CD14-positive monocyte (primary cell): Measurements from ENCODE around the gene KCTD2. TPM values are rescaled to one million over a fixed set of nuclear protein-coding genes. Genes with fewer than 3 reads are reported as not detected.

ENCODE experiments used
- DNase-seq, 3 donors: peaks; one replicate each; pipeline ENCODE4 v3.0.0-alpha.2; 2011 to 2022
- H2AFZ ChIP-seq: 2 replicates; pipeline ENCODE4 v1.6.0; 2012; ENCODE audit warnings: mild to moderate bottlenecking, low read depth, low read length, inconsistent platforms; ENCODE audit not compliant: insufficient read depth, poor library complexity, severe bottlenecking
- H3K27ac ChIP-seq, 2 donors: 1 replicate in 1 of 2; 2 replicates in 1 of 2; pipeline ENCODE4 v1.5.1; 2012 to 2013; ENCODE audit warnings: low read length in 2 of 2, control low read depth in 1 of 2, inconsistent platforms in 1 of 2, low read depth in 1 of 2, mild to moderate bottlenecking in 1 of 2
- H3K27me3 ChIP-seq, 2 donors: one replicate each; pipeline versions ENCODE4 v1.6.0 to v1.6.1; 2011 to 2013; ENCODE audit warnings: low read length in 2 of 2; ENCODE audit not compliant: control insufficient read depth in 2 of 2, insufficient read depth in 2 of 2
- H3K36me3 ChIP-seq, 2 donors: replicated peaks in 1 of 2; 1 replicate in 1 of 2; 2 replicates in 1 of 2; pipeline versions ENCODE4 v1.5.1 to v1.6.1; 2012 to 2013; ENCODE audit warnings: low read length in 2 of 2, control low read depth in 1 of 2, inconsistent platforms in 1 of 2, mild to moderate bottlenecking in 1 of 2; ENCODE audit not compliant: insufficient read depth in 2 of 2, control insufficient read depth in 1 of 2
- H3K4me1 ChIP-seq, 2 donors: 1 replicate in 1 of 2; 2 replicates in 1 of 2; pipeline versions ENCODE4 v1.5.1 to v1.6.1; 2012 to 2013; ENCODE audit warnings: low read length in 2 of 2, control low read depth in 1 of 2, inconsistent platforms in 1 of 2, mild to moderate bottlenecking in 1 of 2, moderate library complexity in 1 of 2; ENCODE audit not compliant: insufficient read depth in 2 of 2, control insufficient read depth in 1 of 2
- H3K4me2 ChIP-seq: replicated peaks from 2 replicates; pipeline ENCODE3; 2012; ENCODE audit warnings: low read length, moderate library complexity, mild to moderate bottlenecking; ENCODE audit not compliant: poor library complexity, severe bottlenecking; ENCODE audit errors: extremely low read depth
- H3K4me3 ChIP-seq, 3 experiments: fragments of 200-600 bp in 1 of 3; sonication (generic) in 1 of 3; replicated peaks in 1 of 3; 1 replicate in 2 of 3; 2 replicates in 1 of 3; pipeline ENCODE4 v1.5.1; 2011 to 2013; ENCODE audit warnings: low read length in 3 of 3, mild to moderate bottlenecking in 3 of 3, control low read depth in 2 of 3, low read depth in 2 of 3, inconsistent platforms in 1 of 3, moderate library complexity in 1 of 3
- H3K79me2 ChIP-seq: 2 replicates; pipeline ENCODE4 v1.6.0; 2012; ENCODE audit warnings: mild to moderate bottlenecking, control low read depth, inconsistent platforms, low read length, moderate library complexity; ENCODE audit not compliant: insufficient read depth
- H3K9ac ChIP-seq: 2 replicates; pipeline ENCODE4 v1.6.0; 2017; ENCODE audit warnings: low read length, mild to moderate bottlenecking; ENCODE audit not compliant: insufficient read depth, poor library complexity, severe bottlenecking
- H3K9me3 ChIP-seq, 2 donors: replicated peaks in 1 of 2; 1 replicate in 1 of 2; 2 replicates in 1 of 2; pipeline versions ENCODE4 v1.5.1 to v1.6.1; 2012 to 2013; ENCODE audit warnings: low read length in 2 of 2, control low read depth in 1 of 2; ENCODE audit not compliant: control insufficient read depth in 1 of 2, insufficient read depth in 1 of 2
- H4K20me1 ChIP-seq: 2 replicates; pipeline ENCODE4 v1.6.0; 2012; ENCODE audit warnings: mild to moderate bottlenecking, low read length, control low read depth, moderate library complexity; ENCODE audit not compliant: insufficient read depth
- H3K27ac Mint-ChIP-seq, 7 donors: one replicate each; pipeline ENCODE4 v1.8.0; 2020; ENCODE audit warnings: mild to moderate bottlenecking in 7 of 7, mixed read lengths in 7 of 7, moderate library complexity in 6 of 7, inconsistent platforms in 2 of 7
- H3K27me3 Mint-ChIP-seq, 3 donors: one replicate each; pipeline ENCODE4 v1.8.0; 2021 to 2022; ENCODE audit warnings: low read depth in 3 of 3, mild to moderate bottlenecking in 3 of 3, mixed read lengths in 3 of 3, moderate library complexity in 3 of 3, inconsistent platforms in 1 of 3
- H3K36me3 Mint-ChIP-seq, 2 donors: one replicate each; pipeline ENCODE4 v1.8.0; 2020; ENCODE audit warnings: mixed read lengths in 2 of 2, inconsistent platforms in 1 of 2, mild to moderate bottlenecking in 1 of 2
- H3K4me1 Mint-ChIP-seq: one replicate; pipeline ENCODE4 v1.8.0; 2020; ENCODE audit warnings: mild to moderate bottlenecking, mixed read lengths
- H3K4me3 Mint-ChIP-seq, 2 donors: one replicate each; pipeline ENCODE4 v1.8.0; 2020; ENCODE audit warnings: mild to moderate bottlenecking in 2 of 2, mixed read lengths in 2 of 2, moderate library complexity in 1 of 2
- H3K9me3 Mint-ChIP-seq, 7 donors: one replicate each; pipeline ENCODE4 v1.8.0; 2020 to 2022; ENCODE audit warnings: mixed read lengths in 7 of 7, mild to moderate bottlenecking in 6 of 7, moderate library complexity in 6 of 7, inconsistent platforms in 2 of 7
- WGBS: methylation state at CpG from one replicate; pipeline ENCODE4 v1.1.5; 2013; ENCODE audit warnings: missing lambda C conversion rate; ENCODE audit not compliant: insufficient coverage; 5-methylcytosine and 5-hydroxymethylcytosine counted together
- intact Hi-C, 2 donors: fragments of 100-400 bp; cut with micrococcal nuclease; formaldehyde crosslinking; loops; one replicate each; pipeline versions ENCODE4 v1.15.0 to v1.15.1; 2023
- polyA plus RNA-seq, 3 donors: library from polyadenylated mRNA; depleted of rRNA in 1 of 3; unstranded in 2 of 3; stranded (reverse) in 1 of 3; fragments of 300-500 nt in 2 of 3; fragments of >200 nt in 1 of 3; fragmentation: Illumina TruSeq in 2 of 3; gene quantifications; 1 replicate in 2 of 3; 2 replicates in 1 of 3; pipeline ENCODE4 v1.2.3, GENCODE V29; 2012 to 2021
- TF ChIP-seq, protein P1 (sequence below): fragments of 200-600 bp; IDR thresholded peaks from one replicate; pipeline ENCODE4 v1.8.0; 2022; ENCODE audit warnings: antibody characterized with exemption, mild to moderate bottlenecking

Gene KCTD2
- polyA plus RNA-seq, 3 donors = 2.8 to 17.0 (median 2.9) TPM

DNA sequence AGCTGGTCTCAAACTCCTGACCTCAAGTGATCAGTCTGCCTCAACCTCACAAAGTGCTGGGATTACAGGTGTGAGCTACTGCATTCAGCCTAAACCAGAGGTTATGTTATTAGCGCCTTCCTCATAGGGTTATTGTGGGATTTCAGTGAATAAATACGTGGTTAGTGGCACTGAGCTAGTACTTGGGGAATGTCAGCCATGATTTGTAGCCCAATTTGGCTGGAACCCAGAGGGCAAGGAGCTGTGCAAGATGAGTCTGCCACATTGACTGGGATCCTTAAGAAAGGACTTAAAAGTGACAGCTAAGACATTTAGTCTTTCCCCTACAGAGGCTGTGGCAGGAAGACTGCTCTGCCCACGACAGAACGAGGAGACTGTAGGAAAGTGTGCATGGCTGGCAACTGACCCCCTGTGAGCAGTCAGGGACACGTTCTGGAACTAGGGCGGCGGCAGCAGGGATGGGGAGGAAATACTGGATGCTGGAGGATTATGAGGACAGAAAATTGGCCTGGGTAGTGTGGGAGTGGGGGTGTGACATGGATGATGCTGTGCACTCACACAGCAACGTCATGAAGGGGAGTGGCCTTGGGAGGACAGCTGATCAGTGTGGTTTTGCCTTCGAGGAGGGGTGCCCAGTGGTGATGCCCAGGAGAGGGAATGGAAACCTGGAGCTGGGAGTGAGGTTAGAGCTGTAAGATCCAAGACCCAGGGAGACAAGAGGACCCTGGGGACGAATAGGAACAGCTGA lies 14.9 kb upstream of the KCTD2 start:
- peak overlapping the region in 6 of 7 donors; percentile 8 to 84 (median 55) for H3K27ac Mint-ChIP-seq
- intact Hi-C loops = loop anchor here in 1 of 2 donors (10.0 kb wide), 2 partner anchors 47 to 233 kb away; partner anchors contain the start of genes CDR2L, GGA3 and MRPS7

DNA sequence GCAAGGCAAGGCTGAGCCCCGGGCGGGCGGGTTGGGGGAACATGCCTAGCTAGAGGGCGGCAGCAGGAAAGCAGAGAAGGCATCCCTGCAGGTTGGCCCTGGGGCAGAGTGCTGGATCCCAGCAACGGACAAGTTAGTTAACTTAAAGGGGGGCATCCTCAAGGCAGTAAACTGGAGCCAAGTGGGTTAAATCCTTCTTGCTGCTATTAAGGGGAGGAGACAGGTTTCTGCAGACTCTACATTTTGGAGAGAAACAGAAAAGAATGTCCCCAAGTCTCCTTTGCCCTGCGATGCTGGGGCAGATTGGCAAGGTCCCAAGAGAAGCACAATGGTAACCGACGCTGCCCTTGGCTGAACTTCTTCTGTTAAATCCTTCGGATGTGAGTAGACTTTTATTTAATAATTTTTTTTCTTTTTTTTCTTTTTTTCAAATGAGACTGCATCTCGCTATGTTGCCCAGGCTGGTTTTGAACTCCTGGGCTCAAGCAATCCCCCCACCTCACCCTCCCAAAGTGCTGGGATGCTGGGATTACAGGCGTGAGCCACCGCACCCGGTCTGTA lies 14.2 kb upstream of the KCTD2 start:
- peaks cover 8 to 25% (median 16%) of the 10 kb centered on the region in 7 donors for H3K9me3 Mint-ChIP-seq
- H3K36me3 Mint-ChIP-seq = peaks cover 4 to 9% of the 10 kb centered on the region in 2 donors
- Histone ChIP-seq H3K9ac (no peak overlapping the region), H3K4me1 (peaks cover 42 to 55% of the 10 kb centered on the region in 2 donors), H3K27me3 (peaks cover 5 to 22% of the 10 kb centered on the region in 2 donors), H3K27ac (no peak overlapping the region), H3K79me2 (no peaks in the 10 kb centered on the region), H3K4me2 (peak overlapping the region; percentile 76), H2AFZ (peak overlapping the region; percentile 47), H4K20me1 (no peaks in the 10 kb centered on the region), H3K9me3 (peaks cover 5 to 17% of the 10 kb centered on the region in 2 donors), H3K4me3 (peak overlapping the region in 1 of 3 experiments; percentile 82), H3K36me3 (no peaks in the 10 kb centered on the region)
- H3K27me3 Mint-ChIP-seq = peaks cover 30 to 41% (median 36%) of the 10 kb centered on the region in 3 donors
- peak overlapping the region in 3 of 7 donors; percentile 9 to 84 (median 41) for H3K27ac Mint-ChIP-seq
- H3K4me1 Mint-ChIP-seq = peaks cover 53% of the 10 kb centered on the region
- intact Hi-C loops = loop anchor here in 1 of 2 donors (10.0 kb wide), 2 partner anchors 48 to 232 kb away; partner anchors contain the start of genes CDR2L, GGA3 and MRPS7
- TF ChIP-seq, protein P1, sequence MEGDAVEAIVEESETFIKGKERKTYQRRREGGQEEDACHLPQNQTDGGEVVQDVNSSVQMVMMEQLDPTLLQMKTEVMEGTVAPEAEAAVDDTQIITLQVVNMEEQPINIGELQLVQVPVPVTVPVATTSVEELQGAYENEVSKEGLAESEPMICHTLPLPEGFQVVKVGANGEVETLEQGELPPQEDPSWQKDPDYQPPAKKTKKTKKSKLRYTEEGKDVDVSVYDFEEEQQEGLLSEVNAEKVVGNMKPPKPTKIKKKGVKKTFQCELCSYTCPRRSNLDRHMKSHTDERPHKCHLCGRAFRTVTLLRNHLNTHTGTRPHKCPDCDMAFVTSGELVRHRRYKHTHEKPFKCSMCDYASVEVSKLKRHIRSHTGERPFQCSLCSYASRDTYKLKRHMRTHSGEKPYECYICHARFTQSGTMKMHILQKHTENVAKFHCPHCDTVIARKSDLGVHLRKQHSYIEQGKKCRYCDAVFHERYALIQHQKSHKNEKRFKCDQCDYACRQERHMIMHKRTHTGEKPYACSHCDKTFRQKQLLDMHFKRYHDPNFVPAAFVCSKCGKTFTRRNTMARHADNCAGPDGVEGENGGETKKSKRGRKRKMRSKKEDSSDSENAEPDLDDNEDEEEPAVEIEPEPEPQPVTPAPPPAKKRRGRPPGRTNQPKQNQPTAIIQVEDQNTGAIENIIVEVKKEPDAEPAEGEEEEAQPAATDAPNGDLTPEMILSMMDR = no peak
- no peak for DNase-seq
- WGBS = 3% methylated on average over 6 of the region's 13 CpGs
- H3K4me3 Mint-ChIP-seq = peak overlapping the region; percentile 81 to 94

More for the DNA sequence above, 14.9 kb upstream of the KCTD2 start:
- peak; percentile 67 to 78 (median 71) for DNase-seq
- Mint-ChIP-seq H3K4me3 (peak overlapping the region; percentile 81 to 94), H3K36me3 (peaks cover 4 to 5% of the 10 kb centered on the region in 2 donors), H3K27me3 (peaks cover 30 to 41% (median 36%) of the 10 kb centered on the region in 3 donors), H3K4me1 (peaks cover 59% of the 10 kb centered on the region), H3K9me3 (peaks cover 8 to 25% (median 16%) of the 10 kb centered on the region in 7 donors)
- H3K27ac ChIP-seq = no peak overlapping the region
- H3K4me2 ChIP-seq = peak overlapping the region; percentile 76
- peaks cover 44 to 59% of the 10 kb centered on the region in 2 donors for H3K4me1 ChIP-seq
- no peaks in the 10 kb centered on the region for H3K36me3 ChIP-seq
- H3K27me3 ChIP-seq = peaks cover 5 to 22% of the 10 kb centered on the region in 2 donors
- peak overlapping the region; percentile 47 for H2AFZ ChIP-seq
- H3K4me3 ChIP-seq = peak overlapping the region in 1 of 3 experiments; percentile 82
- no peak overlapping the region for H3K9ac ChIP-seq
- no peaks in the 10 kb centered on the region for H3K79me2 ChIP-seq
- peaks cover 5 to 17% of the 10 kb centered on the region in 2 donors for H3K9me3 ChIP-seq
- 6% methylated on average over 10 of the region's 10 CpGs for WGBS
- TF ChIP-seq, protein P1 = no peak
- no peaks in the 10 kb centered on the region for H4K20me1 ChIP-seq
